Epithelial cell of esophagus (primary cell): ENCODE data around the gene SSTR4.

Experiments
- DNase-seq: peaks from one replicate; pipeline ENCODE4 v3.0.0; 2010; ENCODE audit warnings: low read depth
- H3K4me3 ChIP-seq: 2 replicates; pipeline ENCODE4 v1.5.1; 2011; ENCODE audit warnings: mild to moderate bottlenecking, low read length, control low read depth
- CTCF ChIP-seq: IDR thresholded peaks from 2 replicates; pipeline ENCODE4 v1.5.1; 2011; ENCODE audit warnings: low read depth, mild to moderate bottlenecking, low read length, control low read depth, inconsistent platforms; ENCODE audit not compliant: insufficient read depth; ENCODE audit errors: missing control alignments

The SSTR4 gene

GRCh38 chr20:23084845-23085365 lies 49.8 kb downstream of the SSTR4 start:
- no peak for DNase-seq
- H3K4me3 ChIP-seq = no peak overlapping the region

GRCh38 chr20:23085436-23086055 lies 50.4 kb downstream of the SSTR4 start:
- TF ChIP-seq CTCF = no peak
- no peak overlapping the region for H3K4me3 ChIP-seq
- DNase-seq = no peak

More at GRCh38 chr20:23084845-23085365, 49.8 kb downstream of the SSTR4 start:
- TF ChIP-seq CTCF = no peak

GRCh38 chr20:23086056-23086566 lies 51.0 kb downstream of the SSTR4 start, which contains the start of gene CD93:
TSS of gene CD93 (minus strand) at chr20:23086324. CDS start at chr20:23086192, 132 bp downstream.
- peak; percentile 38 for DNase-seq
- no peak within 1 kb of the TSS for H3K4me3 ChIP-seq
- TF ChIP-seq CTCF = no peak

- H3K4me3 ChIP-seq = no peak overlapping the region
- no peak for TF ChIP-seq CTCF
- DNase-seq = no peak
Measured at GRCh38 chr20:23086931-23087411, 51.9 kb downstream of the SSTR4 start.

- no peak overlapping the region for H3K4me3 ChIP-seq
- no peak for DNase-seq
- TF ChIP-seq CTCF = no peak
Measured at GRCh38 chr20:23087587-23088251, 52.6 kb downstream of the SSTR4 start.
